CD14-positive monocyte (primary cell): ENCODE measurements around the gene NR0B2. TPM values are rescaled to one million over a fixed set of nuclear protein-coding genes. Genes with fewer than 3 reads are reported as not detected.

Experiments used
- DNase-seq, 3 donors: peaks; one replicate each; pipeline ENCODE4 v3.0.0-alpha.2; 2011 to 2022
- H2AFZ ChIP-seq: 2 replicates; pipeline ENCODE4 v1.6.0; 2012; ENCODE audit warnings: mild to moderate bottlenecking, low read depth, low read length, inconsistent platforms; ENCODE audit not compliant: insufficient read depth, poor library complexity, severe bottlenecking
- H3K27ac ChIP-seq, 2 donors: 1 replicate in 1 of 2; 2 replicates in 1 of 2; pipeline ENCODE4 v1.5.1; 2012 to 2013; ENCODE audit warnings: low read length in 2 of 2, control low read depth in 1 of 2, inconsistent platforms in 1 of 2, low read depth in 1 of 2, mild to moderate bottlenecking in 1 of 2
- H3K27me3 ChIP-seq, 2 donors: one replicate each; pipeline versions ENCODE4 v1.6.0 to v1.6.1; 2011 to 2013; ENCODE audit warnings: low read length in 2 of 2; ENCODE audit not compliant: control insufficient read depth in 2 of 2, insufficient read depth in 2 of 2
- H3K36me3 ChIP-seq, 2 donors: replicated peaks in 1 of 2; 1 replicate in 1 of 2; 2 replicates in 1 of 2; pipeline versions ENCODE4 v1.5.1 to v1.6.1; 2012 to 2013; ENCODE audit warnings: low read length in 2 of 2, control low read depth in 1 of 2, inconsistent platforms in 1 of 2, mild to moderate bottlenecking in 1 of 2; ENCODE audit not compliant: insufficient read depth in 2 of 2, control insufficient read depth in 1 of 2
- H3K4me1 ChIP-seq, 2 donors: 1 replicate in 1 of 2; 2 replicates in 1 of 2; pipeline versions ENCODE4 v1.5.1 to v1.6.1; 2012 to 2013; ENCODE audit warnings: low read length in 2 of 2, control low read depth in 1 of 2, inconsistent platforms in 1 of 2, mild to moderate bottlenecking in 1 of 2, moderate library complexity in 1 of 2; ENCODE audit not compliant: insufficient read depth in 2 of 2, control insufficient read depth in 1 of 2
- H3K4me2 ChIP-seq: replicated peaks from 2 replicates; pipeline ENCODE3; 2012; ENCODE audit warnings: low read length, moderate library complexity, mild to moderate bottlenecking; ENCODE audit not compliant: poor library complexity, severe bottlenecking; ENCODE audit errors: extremely low read depth
- H3K4me3 ChIP-seq, 3 experiments: fragments of 200-600 bp in 1 of 3; sonication (generic) in 1 of 3; replicated peaks in 1 of 3; 1 replicate in 2 of 3; 2 replicates in 1 of 3; pipeline ENCODE4 v1.5.1; 2011 to 2013; ENCODE audit warnings: low read length in 3 of 3, mild to moderate bottlenecking in 3 of 3, control low read depth in 2 of 3, low read depth in 2 of 3, inconsistent platforms in 1 of 3, moderate library complexity in 1 of 3
- H3K79me2 ChIP-seq: 2 replicates; pipeline ENCODE4 v1.6.0; 2012; ENCODE audit warnings: mild to moderate bottlenecking, control low read depth, inconsistent platforms, low read length, moderate library complexity; ENCODE audit not compliant: insufficient read depth
- H3K9ac ChIP-seq: 2 replicates; pipeline ENCODE4 v1.6.0; 2017; ENCODE audit warnings: low read length, mild to moderate bottlenecking; ENCODE audit not compliant: insufficient read depth, poor library complexity, severe bottlenecking
- H3K9me3 ChIP-seq, 2 donors: replicated peaks in 1 of 2; 1 replicate in 1 of 2; 2 replicates in 1 of 2; pipeline versions ENCODE4 v1.5.1 to v1.6.1; 2012 to 2013; ENCODE audit warnings: low read length in 2 of 2, control low read depth in 1 of 2; ENCODE audit not compliant: control insufficient read depth in 1 of 2, insufficient read depth in 1 of 2
- H4K20me1 ChIP-seq: 2 replicates; pipeline ENCODE4 v1.6.0; 2012; ENCODE audit warnings: mild to moderate bottlenecking, low read length, control low read depth, moderate library complexity; ENCODE audit not compliant: insufficient read depth
- H3K27ac Mint-ChIP-seq, 7 donors: one replicate each; pipeline ENCODE4 v1.8.0; 2020; ENCODE audit warnings: mild to moderate bottlenecking in 7 of 7, mixed read lengths in 7 of 7, moderate library complexity in 6 of 7, inconsistent platforms in 2 of 7
- H3K27me3 Mint-ChIP-seq, 3 donors: one replicate each; pipeline ENCODE4 v1.8.0; 2021 to 2022; ENCODE audit warnings: low read depth in 3 of 3, mild to moderate bottlenecking in 3 of 3, mixed read lengths in 3 of 3, moderate library complexity in 3 of 3, inconsistent platforms in 1 of 3
- H3K36me3 Mint-ChIP-seq, 2 donors: one replicate each; pipeline ENCODE4 v1.8.0; 2020; ENCODE audit warnings: mixed read lengths in 2 of 2, inconsistent platforms in 1 of 2, mild to moderate bottlenecking in 1 of 2
- H3K4me1 Mint-ChIP-seq: one replicate; pipeline ENCODE4 v1.8.0; 2020; ENCODE audit warnings: mild to moderate bottlenecking, mixed read lengths
- H3K4me3 Mint-ChIP-seq, 2 donors: one replicate each; pipeline ENCODE4 v1.8.0; 2020; ENCODE audit warnings: mild to moderate bottlenecking in 2 of 2, mixed read lengths in 2 of 2, moderate library complexity in 1 of 2
- H3K9me3 Mint-ChIP-seq, 7 donors: one replicate each; pipeline ENCODE4 v1.8.0; 2020 to 2022; ENCODE audit warnings: mixed read lengths in 7 of 7, mild to moderate bottlenecking in 6 of 7, moderate library complexity in 6 of 7, inconsistent platforms in 2 of 7
- CTCF ChIP-seq: fragments of 200-600 bp; IDR thresholded peaks from one replicate; pipeline ENCODE4 v1.8.0; 2022; ENCODE audit warnings: antibody characterized with exemption, mild to moderate bottlenecking
- WGBS: methylation state at CpG from one replicate; pipeline ENCODE4 v1.1.5; 2013; ENCODE audit warnings: missing lambda C conversion rate; ENCODE audit not compliant: insufficient coverage; 5-methylcytosine and 5-hydroxymethylcytosine counted together
- intact Hi-C, 2 donors: fragments of 100-400 bp; cut with micrococcal nuclease; formaldehyde crosslinking; loops; one replicate each; pipeline versions ENCODE4 v1.15.0 to v1.15.1; 2023
- polyA plus RNA-seq, 3 donors: library from polyadenylated mRNA; depleted of rRNA in 1 of 3; unstranded in 2 of 3; stranded (reverse) in 1 of 3; fragments of 300-500 nt in 2 of 3; fragments of >200 nt in 1 of 3; fragmentation: Illumina TruSeq in 2 of 3; gene quantifications; 1 replicate in 2 of 3; 2 replicates in 1 of 3; pipeline ENCODE4 v1.2.3, GENCODE V29; 2012 to 2021

Gene NR0B2
- polyA plus RNA-seq, 3 donors, result not detected

DNA sequence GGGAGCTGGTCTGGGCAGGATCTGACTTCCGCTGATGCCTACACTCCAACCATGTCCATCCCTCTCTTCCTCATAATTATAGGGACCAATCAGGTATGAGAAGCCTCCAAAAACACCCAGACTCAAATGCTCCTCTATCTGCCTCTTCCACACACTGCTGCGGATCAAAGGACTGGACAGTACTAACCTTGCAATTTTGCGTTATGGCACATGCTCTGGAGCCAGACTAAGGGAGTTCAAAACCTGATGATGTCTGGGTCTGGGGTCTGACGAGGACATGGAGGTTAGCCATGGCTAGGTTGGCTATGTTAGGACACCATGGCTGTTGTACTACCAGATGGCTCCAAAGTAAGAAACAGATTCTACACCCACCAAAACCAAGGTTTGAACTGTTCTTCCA lies 34.0 kb downstream of the NR0B2 start:
- Mint-ChIP-seq H3K9me3 (no peaks in the 10 kb centered on the region), H3K27me3 (no peaks in the 10 kb centered on the region), H3K4me1 (no peaks in the 10 kb centered on the region), H3K4me3 (no peak overlapping the region), H3K36me3 (peaks cover 60 to 83% of the 10 kb centered on the region in 2 donors), H3K27ac (no peak overlapping the region)
- no peak overlapping the region for H3K9ac ChIP-seq
- H3K4me3 ChIP-seq, result no peak overlapping the region
- no peaks in the 10 kb centered on the region for H3K4me1 ChIP-seq
- peaks cover 35% of the 10 kb centered on the region for H4K20me1 ChIP-seq
- peaks cover 69 to 92% of the 10 kb centered on the region in 2 donors for H3K36me3 ChIP-seq
- H3K79me2 ChIP-seq, result peaks cover 4% of the 10 kb centered on the region
- no peak overlapping the region for H3K27ac ChIP-seq
- no peak overlapping the region for H3K4me2 ChIP-seq
- DNase-seq, result no peak
- H3K9me3 ChIP-seq, result no peaks in the 10 kb centered on the region
- 90% methylated on average over 2 of the region's 4 CpGs for WGBS
- no peak for TF ChIP-seq CTCF
- no peak overlapping the region for H2AFZ ChIP-seq
- intact Hi-C loops, result loop anchor here (2.0 to 10.0 kb wide), 6 partner anchors 27 to 385 kb away; no protein-coding TSS in a partner anchor
- H3K27me3 ChIP-seq, result no peaks in the 10 kb centered on the region

- no peak overlapping the region for H2AFZ ChIP-seq
- peaks cover 44 to 68% of the 10 kb centered on the region in 2 donors for H3K36me3 ChIP-seq
- Mint-ChIP-seq H3K36me3 (peaks cover 40 to 66% of the 10 kb centered on the region in 2 donors), H3K4me3 (no peak overlapping the region), H3K27me3 (no peaks in the 10 kb centered on the region), H3K27ac (peak overlapping the region in 1 of 7 donors; percentile 27), H3K4me1 (no peaks in the 10 kb centered on the region), H3K9me3 (no peaks in the 10 kb centered on the region)
- peaks cover 22% of the 10 kb centered on the region for H4K20me1 ChIP-seq
- H3K4me2 ChIP-seq, result no peak overlapping the region
- H3K27me3 ChIP-seq, result no peaks in the 10 kb centered on the region
- TF ChIP-seq CTCF, result no peak
- H3K9ac ChIP-seq, result no peak overlapping the region
- DNase-seq, result no peak
- no peaks in the 10 kb centered on the region for H3K9me3 ChIP-seq
- H3K79me2 ChIP-seq, result peaks cover under 1% of the 10 kb centered on the region
- peak overlapping the region in 1 of 2 donors; percentile 16 for H3K27ac ChIP-seq
- WGBS, result no CpG with 5 or more reads among the region's 2 CpGs
- no peaks in the 10 kb centered on the region for H3K4me1 ChIP-seq
- intact Hi-C loops, result loop anchor here (5.0 to 10.0 kb wide), 5 partner anchors 65 to 383 kb away; no protein-coding TSS in a partner anchor
- no peak overlapping the region for H3K4me3 ChIP-seq
Measured at GRCh38 chr1:26877326-26877725, 36.4 kb downstream of the NR0B2 start.
